GM08714 (cell line): ENCODE results near the gene THADA.
"Not testable (repeated sequence)": the region's sequence is repeated elsewhere in the genome, so short reads cannot be mapped to it uniquely, and the experiment has no call there.

Experiments
- H3K4me3 ChIP-seq: fragments of 200-500 bp; sonication (Bioruptor generic); 2 replicates; pipeline ENCODE4 v1.5.1; 2014; ENCODE audit warnings: mild to moderate bottlenecking, low read length, inconsistent platforms
- ZNF274 ChIP-seq: IDR thresholded peaks from 2 replicates; pipeline ENCODE4 v1.6.1; 2012; ENCODE audit warnings: mild to moderate bottlenecking, low read depth, low read length

Gene THADA

DNA sequence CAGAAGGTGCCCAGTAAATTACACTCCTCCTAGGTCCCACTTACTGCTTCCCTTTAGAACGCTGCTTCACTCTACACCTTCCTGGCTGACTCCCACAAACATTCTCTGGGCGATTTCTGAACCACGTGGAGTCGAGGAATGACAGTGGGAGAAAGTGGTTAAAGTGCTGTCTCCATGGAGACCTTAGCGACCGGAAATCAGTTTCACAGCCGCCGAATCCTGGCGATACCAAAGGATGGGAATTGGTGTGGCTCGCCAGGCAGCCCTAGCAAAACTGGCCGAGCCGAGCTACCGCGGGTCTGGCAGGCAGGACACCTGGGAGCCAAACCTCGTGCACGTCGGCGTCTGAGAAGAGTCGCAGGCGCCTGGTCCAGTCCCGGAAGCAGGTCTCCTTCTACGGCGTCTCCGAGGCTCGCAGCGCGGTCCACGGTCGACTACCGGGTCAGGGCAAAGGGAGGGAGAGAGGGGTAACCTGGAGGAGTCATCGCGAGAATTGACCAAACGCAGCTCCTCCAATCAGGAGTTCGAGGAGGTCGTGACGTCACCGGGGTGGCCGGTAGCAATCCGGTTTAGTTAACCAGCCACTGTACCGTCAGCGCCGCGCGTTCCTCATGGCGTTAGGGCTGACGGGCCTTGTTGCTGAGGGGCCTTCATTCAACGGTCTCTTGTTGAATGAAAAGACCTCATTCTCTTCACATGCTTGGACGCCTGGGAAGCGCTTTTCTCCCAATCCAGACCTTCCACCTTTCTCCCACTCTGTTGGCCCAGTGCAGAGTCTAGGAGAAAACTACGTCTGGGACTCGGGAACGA lies at the start of gene THADA:
Gene THADA, minus strand, starts transcription at position 436 of the 810 bp plus-strand sequence. CDS start 3,646 bp downstream, outside the sequence.
- H3K4me3 ChIP-seq = peak within 1 kb of the TSS; percentile 93
- TF ChIP-seq ZNF274 = no peak

GRCh38 chr2:43643680-43644079 lies 47.8 kb upstream of the THADA start:
- H3K4me3 ChIP-seq = no peak overlapping the region
- TF ChIP-seq ZNF274 = no peak

DNA sequence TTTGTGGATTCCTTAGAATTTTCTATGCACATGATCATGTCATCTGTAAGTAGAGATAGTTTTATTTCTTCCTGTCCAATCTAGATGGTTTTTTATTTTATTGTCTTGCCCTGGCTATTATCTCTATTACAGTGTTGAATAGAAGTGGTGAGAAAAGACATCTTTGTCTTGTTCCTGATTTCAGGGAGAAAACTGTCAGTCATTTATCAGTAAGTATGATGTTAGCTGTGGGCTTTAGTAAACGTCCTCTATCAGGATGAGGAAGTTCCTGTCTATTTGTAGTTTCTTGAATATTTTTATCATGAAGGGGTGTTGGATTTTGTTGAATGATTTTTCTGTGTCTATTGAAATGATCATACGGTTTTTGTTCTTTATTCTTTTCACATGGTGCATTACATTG lies 46.5 kb upstream of the THADA start:
- no peak overlapping the region for H3K4me3 ChIP-seq
- TF ChIP-seq ZNF274 = no peak

- TF ChIP-seq ZNF274 = no peak
- H3K4me3 ChIP-seq = peak within 1 kb of the TSS; percentile 58
These were observed 41.4 kb upstream of the THADA start, which contains the start of gene PLEKHH2 for GRCh38 chr2:43637030-43637803. TSS of gene PLEKHH2 (plus strand) at chr2:43637260. CDS start at chr2:43644674, 7,414 bp downstream.

DNA sequence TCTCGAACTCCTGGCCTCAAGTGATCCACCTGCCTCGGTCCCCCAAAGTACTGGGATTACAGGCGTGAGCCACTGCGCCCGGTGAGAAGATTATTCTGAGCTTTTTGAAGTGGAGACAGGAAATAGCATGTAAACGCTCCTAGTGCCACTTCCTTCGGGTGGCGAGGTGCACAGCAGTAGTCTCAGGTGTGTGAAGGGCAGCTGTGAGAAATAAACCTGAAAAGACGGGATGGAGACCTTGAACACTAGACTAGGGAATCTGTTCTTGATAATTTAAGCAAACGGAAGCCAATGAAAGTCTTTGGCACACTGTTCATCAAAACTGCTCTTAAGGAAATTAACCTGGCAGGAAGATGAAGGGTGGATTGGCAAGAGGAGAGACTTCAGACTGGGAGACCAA lies 40.8 kb upstream of the THADA start:
- no peak for TF ChIP-seq ZNF274
- peak overlapping the region; percentile 58; the same call in 1 of the 2 replicates for H3K4me3 ChIP-seq

DNA sequence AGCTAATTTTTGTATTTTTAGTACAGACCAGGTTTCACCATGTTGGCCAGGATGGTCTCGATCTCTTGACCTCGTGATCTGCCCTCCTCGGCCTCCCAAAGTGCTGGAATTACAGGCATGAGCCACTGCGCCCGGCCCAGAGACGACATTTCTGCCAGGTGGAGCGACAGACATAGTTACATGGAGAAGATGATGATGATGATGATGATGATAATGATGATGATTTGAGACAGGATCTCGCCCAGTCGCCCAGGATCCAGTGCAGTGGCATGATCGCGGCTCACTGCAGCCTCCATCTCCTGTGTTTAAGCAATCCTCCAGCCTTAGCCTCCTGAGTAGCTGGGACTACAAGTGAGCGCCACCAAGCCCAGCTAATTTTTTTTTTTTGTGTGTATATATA lies 40.3 kb upstream of the THADA start:
- not testable (repeated sequence) for H3K4me3 ChIP-seq

DNA sequence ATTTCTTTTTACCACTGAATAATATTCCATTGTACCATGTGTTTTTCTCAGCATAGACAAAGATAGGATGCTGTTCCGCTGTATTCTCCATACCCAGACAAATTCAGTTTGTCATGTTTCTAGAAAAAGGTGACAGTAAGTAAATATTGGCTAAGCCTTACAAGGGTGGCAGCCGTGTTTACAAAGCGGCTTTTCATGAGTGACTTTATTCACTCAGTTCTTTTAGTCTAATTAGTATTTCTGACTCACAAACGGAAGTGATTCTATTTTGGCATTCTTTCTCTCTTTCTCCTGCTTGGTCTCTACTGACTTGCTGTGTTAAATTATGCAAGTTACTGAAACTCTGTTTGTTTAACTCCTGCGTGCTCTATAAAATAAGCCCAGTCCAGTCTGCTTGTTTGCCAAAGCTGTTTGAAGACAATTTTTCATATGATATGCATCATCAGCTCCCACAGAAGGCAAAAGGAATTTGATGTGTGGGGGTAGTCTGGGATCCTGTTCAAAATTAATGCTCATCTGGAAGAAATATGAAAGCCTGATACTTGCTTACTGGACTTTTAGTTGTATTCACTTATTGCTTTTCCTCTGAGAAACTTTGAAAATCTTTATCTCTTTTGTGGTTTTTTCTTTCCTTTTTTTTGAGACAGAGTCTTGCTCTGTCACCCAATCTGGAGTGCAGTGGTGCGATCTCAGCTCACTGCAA lies 38.9 kb upstream of the THADA start:
- no peak for TF ChIP-seq ZNF274

GRCh38 chr2:43631618-43632317 lies 35.9 kb upstream of the THADA start:
- H3K4me3 ChIP-seq = no peak overlapping the region
- TF ChIP-seq ZNF274 = no peak

More for the DNA sequence above, 38.9 kb upstream of the THADA start:
- no peak overlapping the region; the same call in 1 of the 2 replicates for H3K4me3 ChIP-seq

DNA sequence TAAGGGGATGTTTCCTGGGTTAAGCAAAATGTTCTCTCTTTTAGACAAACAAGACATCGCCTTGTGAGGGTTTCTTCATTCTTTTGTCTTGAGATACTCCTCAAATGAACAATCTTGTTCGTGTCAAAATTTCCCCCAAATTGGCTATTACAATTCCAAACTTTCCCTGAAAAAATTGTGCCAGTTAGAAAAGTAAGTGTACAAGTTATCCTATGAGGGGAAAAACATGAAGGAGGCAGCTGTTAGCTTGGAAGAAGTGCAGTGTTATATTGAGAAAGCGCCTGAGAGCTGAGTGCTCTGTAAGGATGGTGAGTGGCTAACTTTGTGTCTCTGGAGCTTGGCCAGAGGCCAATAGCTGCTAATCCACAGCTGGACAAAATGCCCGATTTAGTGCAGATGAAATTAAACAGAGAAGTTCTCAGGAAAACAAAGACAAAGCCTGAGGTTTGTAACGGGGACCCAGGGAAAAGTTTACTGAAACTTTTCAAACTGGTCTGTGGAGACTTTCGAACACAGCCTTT lies 27.2 kb upstream of the THADA start:
- H3K4me3 ChIP-seq = no peak overlapping the region
- TF ChIP-seq ZNF274 = no peak

- H3K4me3 ChIP-seq = no peak overlapping the region
- no peak for TF ChIP-seq ZNF274
These were observed 23.7 kb upstream of the THADA start for GRCh38 chr2:43619511-43619910.

GRCh38 chr2:43616967-43617680 lies 21.3 kb upstream of the THADA start:
- no peak overlapping the region for H3K4me3 ChIP-seq
- TF ChIP-seq ZNF274 = no peak

DNA sequence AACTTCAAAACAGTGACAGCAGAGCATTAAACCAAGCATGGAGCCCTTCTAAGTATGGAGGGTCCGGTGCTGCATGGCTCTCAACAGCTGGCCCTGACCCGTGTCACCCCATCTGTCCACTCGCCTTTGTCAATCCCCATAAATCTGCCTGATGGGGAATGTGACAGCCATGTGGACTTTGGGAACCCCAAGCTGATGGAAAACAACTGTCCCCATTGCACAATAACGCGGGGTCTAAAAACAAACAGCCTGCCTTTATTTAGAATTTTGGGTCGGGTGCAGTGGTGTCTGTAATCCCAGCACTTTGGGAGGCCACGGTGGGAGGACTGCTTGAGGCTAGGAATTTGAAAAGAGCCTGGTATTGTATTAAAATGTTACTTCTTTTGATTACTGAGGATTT lies 17.1 kb upstream of the THADA start:
- TF ChIP-seq ZNF274 = no peak
- no peak overlapping the region for H3K4me3 ChIP-seq
